C4-2B (cell line): Measurements from ENCODE around the gene WWOX.

ENCODE experiments used
- H3K27ac ChIP-seq: fragments of 450-650 bp; 2 replicates; pipeline ENCODE4 v1.5.1; 2017
- CTCF ChIP-seq: fragments of 450-650 bp; conservative IDR thresholded peaks from 2 replicates; pipeline ENCODE4 v1.5.1; 2017; ENCODE audit warnings: mild to moderate bottlenecking
- ZFX ChIP-seq: fragments of 450-650 bp; IDR thresholded peaks from 2 replicates; pipeline ENCODE4 v1.6.1; 2017

Gene WWOX

GRCh38 chr16:78584991-78585390, 485.5 kb downstream of the WWOX start:
- H3K27ac ChIP-seq = no peak overlapping the region
- TF ChIP-seq ZFX (no peak), CTCF (no peak)

GRCh38 chr16:78589331-78589730, 489.9 kb downstream of the WWOX start:
- no peak overlapping the region for H3K27ac ChIP-seq
- TF ChIP-seq ZFX (no peak), CTCF (no peak)

- TF ChIP-seq CTCF = no peak
- no peak for TF ChIP-seq ZFX
- no peak overlapping the region for H3K27ac ChIP-seq
Observed at GRCh38 chr16:78591682-78592103, 492.2 kb downstream of the WWOX start.

GRCh38 chr16:78592111-78592510, 492.7 kb downstream of the WWOX start:
- H3K27ac ChIP-seq = no peak overlapping the region
- TF ChIP-seq CTCF = no peak
- no peak for TF ChIP-seq ZFX

- no peak overlapping the region for H3K27ac ChIP-seq
- no peak for TF ChIP-seq CTCF
- no peak for TF ChIP-seq ZFX
Observed at GRCh38 chr16:78593352-78593751, 493.9 kb downstream of the WWOX start.

GRCh38 chr16:78594191-78594590, 494.7 kb downstream of the WWOX start:
- H3K27ac ChIP-seq = no peak overlapping the region
- TF ChIP-seq CTCF = no peak
- no peak for TF ChIP-seq ZFX

GRCh38 chr16:78596348-78596995, 497.0 kb downstream of the WWOX start:
- H3K27ac ChIP-seq = no peak overlapping the region
- TF ChIP-seq ZFX = no peak
- no peak for TF ChIP-seq CTCF
